ENCODE results near the gene NCBP2L. TPM values are rescaled to one million over a fixed set of nuclear protein-coding genes. Genes with fewer than 3 reads are reported as not detected.

The NCBP2L gene
- polyA plus RNA-seq, 2 donors = 0.02 TPM; not detected in 1

GRCh38 chrX:107823456-107823855, 45.9 kb downstream of the NCBP2L start:
- WGBS, 2 donors = 17 to 45% methylated on average over 1 of the region's 1 CpG
- Histone ChIP-seq H3K27ac (ENCODE audit: low read depth in 2 of 2, low read length in 1 of 2) (no peak overlapping the region), H3K4me3 (ENCODE audit: low read depth in 1 of 2, low read length in 2 of 2) (no peak overlapping the region), H3K36me3 (ENCODE audit: control insufficient read depth in 2 of 2, insufficient read depth in 2 of 2, low read length in 1 of 2) (no peaks in the 10 kb centered on the region), H3K9me3 (ENCODE audit: control insufficient read depth in 2 of 2, insufficient read depth in 1 of 2, low read depth in 1 of 2, low read length in 1 of 2) (peaks cover 6 to 7% of the 10 kb centered on the region in 2 donors), H3K4me1 (ENCODE audit: control insufficient read depth in 2 of 2, insufficient read depth in 2 of 2, low read length in 1 of 2) (no peaks in the 10 kb centered on the region), H3K27me3 (ENCODE audit: control insufficient read depth in 1 of 2, insufficient read depth in 2 of 2, low read length in 2 of 2) (no peaks in the 10 kb centered on the region)

DNA sequence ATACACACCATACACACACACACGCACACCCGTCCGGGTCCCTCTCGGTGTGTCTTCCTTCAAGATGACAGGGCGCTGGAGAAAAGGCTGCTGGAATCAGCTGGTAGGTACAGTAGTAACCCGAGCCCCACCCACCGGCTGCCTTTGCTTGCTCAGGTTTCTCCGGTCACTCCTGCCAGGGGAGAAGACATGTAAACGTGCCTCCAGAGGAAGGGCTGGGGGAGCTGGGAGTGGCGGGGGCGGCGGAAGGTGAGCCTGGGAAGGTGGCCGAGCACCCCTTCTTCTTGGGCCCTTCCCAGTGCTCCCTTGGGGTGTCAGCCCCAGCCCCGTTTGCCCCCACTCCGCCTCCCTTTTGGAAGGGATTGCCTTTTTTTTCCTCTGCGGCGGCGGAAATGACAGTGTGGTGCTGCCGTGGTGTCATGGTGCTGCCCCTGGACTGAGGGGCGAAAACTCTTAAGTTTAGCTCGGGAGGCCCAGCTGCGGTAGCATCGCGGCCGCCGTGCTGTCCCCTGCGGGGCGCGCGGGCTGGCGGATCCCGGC, 48.2 kb downstream of the NCBP2L start, which contains the start of gene MID2:
TSS of gene MID2 (plus strand) at position 169 of the 540 bp plus-strand sequence. CDS start 561 bp downstream, outside the sequence.
- H3K4me1 ChIP-seq (ENCODE audit: control insufficient read depth in 2 of 2, insufficient read depth in 2 of 2, low read length in 1 of 2) = no peaks in the 10 kb centered on the region
- H3K27me3 ChIP-seq (ENCODE audit: control insufficient read depth in 1 of 2, insufficient read depth in 2 of 2, low read length in 2 of 2) = no peaks in the 10 kb centered on the region
- peak within 1 kb of the TSS; percentile 86 to 89 for H3K27ac ChIP-seq (ENCODE audit: low read depth in 2 of 2, low read length in 1 of 2)
- H3K4me3 ChIP-seq (ENCODE audit: low read depth in 1 of 2, low read length in 2 of 2) = peak within 1 kb of the TSS; percentile 48 to 70
- 1 to 35% methylated on average over 32 of the region's 32 CpGs for WGBS, 2 donors
- H3K36me3 ChIP-seq (ENCODE audit: control insufficient read depth in 2 of 2, insufficient read depth in 2 of 2, low read length in 1 of 2) = no peaks in the 10 kb centered on the region
- H3K9me3 ChIP-seq (ENCODE audit: control insufficient read depth in 2 of 2, insufficient read depth in 1 of 2, low read depth in 1 of 2, low read length in 1 of 2) = no peaks in the 10 kb centered on the region

DNA sequence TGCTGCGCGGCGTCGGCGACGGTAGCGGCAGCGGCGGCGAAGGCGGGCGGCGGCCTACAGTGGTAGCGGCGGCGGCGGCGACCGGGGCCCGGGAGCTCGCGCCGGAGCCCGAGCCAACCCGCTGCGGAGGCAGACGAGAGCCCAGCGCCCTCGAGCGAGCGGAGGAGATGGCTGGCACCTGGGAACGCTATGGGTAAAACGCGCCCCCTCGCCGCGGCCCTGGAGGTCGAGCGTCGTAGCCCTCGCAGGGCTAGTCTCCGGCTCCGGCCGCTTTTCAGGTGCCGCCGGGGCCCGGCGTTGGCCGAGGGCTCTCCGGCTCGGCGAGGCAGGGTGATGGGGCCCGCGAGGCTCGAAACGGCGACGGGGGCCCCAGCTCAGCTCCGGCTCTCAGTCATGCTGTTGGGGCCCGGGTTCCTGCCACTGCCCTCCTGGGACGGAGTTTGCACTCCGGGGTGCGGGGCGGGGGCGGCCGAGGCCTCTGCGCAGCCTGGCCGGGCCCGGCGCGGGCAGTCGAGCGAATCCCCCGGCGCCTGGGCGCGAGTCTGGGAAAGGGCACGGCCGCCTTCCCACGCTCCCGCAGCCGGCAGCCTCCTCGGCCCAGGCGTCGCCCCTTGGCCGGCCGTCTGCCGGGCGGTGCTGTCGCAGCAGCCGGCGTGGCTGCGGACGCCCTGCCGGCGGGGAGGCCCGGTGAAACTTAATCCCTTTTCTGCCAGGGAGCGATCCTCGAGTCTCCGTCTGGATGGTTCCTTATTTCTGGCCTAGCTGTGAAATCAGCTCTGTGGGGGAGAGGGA, 48.9 kb downstream of the NCBP2L start:
- H3K27ac ChIP-seq (ENCODE audit: low read depth in 2 of 2, low read length in 1 of 2) = peak overlapping the region; percentile 86 to 89
- 1 to 24% methylated on average over 87 to 100 of the region's 100 CpGs for WGBS, 2 donors
- peak overlapping the region; percentile 48 to 70 for H3K4me3 ChIP-seq (ENCODE audit: low read depth in 1 of 2, low read length in 2 of 2)
- no peaks in the 10 kb centered on the region for H3K9me3 ChIP-seq (ENCODE audit: control insufficient read depth in 2 of 2, insufficient read depth in 1 of 2, low read depth in 1 of 2, low read length in 1 of 2)
- no peaks in the 10 kb centered on the region for H3K27me3 ChIP-seq (ENCODE audit: control insufficient read depth in 1 of 2, insufficient read depth in 2 of 2, low read length in 2 of 2)
- no peaks in the 10 kb centered on the region for H3K4me1 ChIP-seq (ENCODE audit: control insufficient read depth in 2 of 2, insufficient read depth in 2 of 2, low read length in 1 of 2)
- no peaks in the 10 kb centered on the region for H3K36me3 ChIP-seq (ENCODE audit: control insufficient read depth in 2 of 2, insufficient read depth in 2 of 2, low read length in 1 of 2)

- WGBS, 2 donors = 10 to 27% methylated on average over 13 of the region's 13 CpGs
- Histone ChIP-seq H3K36me3 (ENCODE audit: control insufficient read depth in 2 of 2, insufficient read depth in 2 of 2, low read length in 1 of 2) (no peaks in the 10 kb centered on the region), H3K27ac (ENCODE audit: low read depth in 2 of 2, low read length in 1 of 2) (peak overlapping the region; percentile 86 to 89), H3K4me1 (ENCODE audit: control insufficient read depth in 2 of 2, insufficient read depth in 2 of 2, low read length in 1 of 2) (no peaks in the 10 kb centered on the region), H3K4me3 (ENCODE audit: low read depth in 1 of 2, low read length in 2 of 2) (peak overlapping the region; percentile 48 to 70), H3K27me3 (ENCODE audit: control insufficient read depth in 1 of 2, insufficient read depth in 2 of 2, low read length in 2 of 2) (no peaks in the 10 kb centered on the region), H3K9me3 (ENCODE audit: control insufficient read depth in 2 of 2, insufficient read depth in 1 of 2, low read depth in 1 of 2, low read length in 1 of 2) (no peaks in the 10 kb centered on the region)
These were observed 49.7 kb downstream of the NCBP2L start for GRCh38 chrX:107827030-107827831.

GRCh38 chrX:107827852-107828251, 50.3 kb downstream of the NCBP2L start:
- 58 to 68% methylated on average over 4 of the region's 4 CpGs for WGBS, 2 donors
- Histone ChIP-seq H3K36me3 (ENCODE audit: control insufficient read depth in 2 of 2, insufficient read depth in 2 of 2, low read length in 1 of 2) (no peaks in the 10 kb centered on the region), H3K4me1 (ENCODE audit: control insufficient read depth in 2 of 2, insufficient read depth in 2 of 2, low read length in 1 of 2) (no peaks in the 10 kb centered on the region), H3K9me3 (ENCODE audit: control insufficient read depth in 2 of 2, insufficient read depth in 1 of 2, low read depth in 1 of 2, low read length in 1 of 2) (no peaks in the 10 kb centered on the region), H3K27me3 (ENCODE audit: control insufficient read depth in 1 of 2, insufficient read depth in 2 of 2, low read length in 2 of 2) (no peaks in the 10 kb centered on the region), H3K27ac (ENCODE audit: low read depth in 2 of 2, low read length in 1 of 2) (no peak overlapping the region), H3K4me3 (ENCODE audit: low read depth in 1 of 2, low read length in 2 of 2) (no peak overlapping the region)

DNA sequence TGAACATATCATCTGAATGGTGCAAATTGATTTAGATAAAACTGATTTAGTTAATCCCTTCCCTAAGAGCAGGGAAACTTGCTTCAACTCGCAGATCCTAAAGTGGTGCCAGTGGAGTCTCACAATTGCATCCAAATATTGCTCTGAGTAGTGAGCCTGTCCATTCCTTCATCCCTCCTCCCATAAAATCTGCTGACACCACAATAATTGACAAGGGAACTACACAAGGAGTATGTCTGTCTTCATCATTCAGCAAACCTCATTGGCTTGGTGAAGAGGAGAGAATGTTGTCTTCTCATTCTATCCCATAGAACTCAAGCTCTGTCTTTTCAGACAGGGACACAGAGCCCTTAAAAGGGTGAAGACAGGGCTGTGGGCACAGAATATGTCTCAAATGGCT, 52.3 kb downstream of the NCBP2L start:
- Histone ChIP-seq H3K4me3 (ENCODE audit: low read depth in 1 of 2, low read length in 2 of 2) (no peak overlapping the region), H3K4me1 (ENCODE audit: control insufficient read depth in 2 of 2, insufficient read depth in 2 of 2, low read length in 1 of 2) (no peaks in the 10 kb centered on the region), H3K27ac (ENCODE audit: low read depth in 2 of 2, low read length in 1 of 2) (no peak overlapping the region), H3K9me3 (ENCODE audit: control insufficient read depth in 2 of 2, insufficient read depth in 1 of 2, low read depth in 1 of 2, low read length in 1 of 2) (no peaks in the 10 kb centered on the region), H3K27me3 (ENCODE audit: control insufficient read depth in 1 of 2, insufficient read depth in 2 of 2, low read length in 2 of 2) (no peaks in the 10 kb centered on the region), H3K36me3 (ENCODE audit: control insufficient read depth in 2 of 2, insufficient read depth in 2 of 2, low read length in 1 of 2) (no peaks in the 10 kb centered on the region)
- 38 to 45% methylated on average over 1 of the region's 1 CpG for WGBS, 2 donors

GRCh38 chrX:107831071-107831730, 53.7 kb downstream of the NCBP2L start:
- Histone ChIP-seq H3K9me3 (ENCODE audit: control insufficient read depth in 2 of 2, insufficient read depth in 1 of 2, low read depth in 1 of 2, low read length in 1 of 2) (no peaks in the 10 kb centered on the region), H3K36me3 (ENCODE audit: control insufficient read depth in 2 of 2, insufficient read depth in 2 of 2, low read length in 1 of 2) (no peaks in the 10 kb centered on the region), H3K4me1 (ENCODE audit: control insufficient read depth in 2 of 2, insufficient read depth in 2 of 2, low read length in 1 of 2) (no peaks in the 10 kb centered on the region), H3K4me3 (ENCODE audit: low read depth in 1 of 2, low read length in 2 of 2) (no peak overlapping the region), H3K27ac (ENCODE audit: low read depth in 2 of 2, low read length in 1 of 2) (no peak overlapping the region), H3K27me3 (ENCODE audit: control insufficient read depth in 1 of 2, insufficient read depth in 2 of 2, low read length in 2 of 2) (no peaks in the 10 kb centered on the region)
- 79 to 84% methylated on average over 7 of the region's 7 CpGs for WGBS, 2 donors

GRCh38 chrX:107834275-107835201, 57.0 kb downstream of the NCBP2L start:
- Histone ChIP-seq H3K27me3 (ENCODE audit: control insufficient read depth in 1 of 2, insufficient read depth in 2 of 2, low read length in 2 of 2) (no peaks in the 10 kb centered on the region), H3K9me3 (ENCODE audit: control insufficient read depth in 2 of 2, insufficient read depth in 1 of 2, low read depth in 1 of 2, low read length in 1 of 2) (no peaks in the 10 kb centered on the region), H3K27ac (ENCODE audit: low read depth in 2 of 2, low read length in 1 of 2) (no peak overlapping the region), H3K36me3 (ENCODE audit: control insufficient read depth in 2 of 2, insufficient read depth in 2 of 2, low read length in 1 of 2) (no peaks in the 10 kb centered on the region), H3K4me3 (ENCODE audit: low read depth in 1 of 2, low read length in 2 of 2) (no peak overlapping the region), H3K4me1 (ENCODE audit: control insufficient read depth in 2 of 2, insufficient read depth in 2 of 2, low read length in 1 of 2) (no peaks in the 10 kb centered on the region)
- 87% methylated on average over 3 of the region's 3 CpGs for WGBS, 2 donors
